HG02885 (cell line): ENCODE data around the gene SNX30.

Source experiments
- ATAC-seq: cut with Tn5 transposase; IDR thresholded peaks from one replicate; pipeline ENCODE4 v1.9.1; 2021; ENCODE audit warnings: mild to moderate bottlenecking; ENCODE audit not compliant: unreplicated experiment, poor library complexity

Gene SNX30

GRCh38 chr9:112852741-112853504 is 102.4 kb downstream of the SNX30 start:
- ATAC-seq, result no peak

- ATAC-seq, result no peak
These were observed 103.5 kb downstream of the SNX30 start for GRCh38 chr9:112853882-112854585.

DNA sequence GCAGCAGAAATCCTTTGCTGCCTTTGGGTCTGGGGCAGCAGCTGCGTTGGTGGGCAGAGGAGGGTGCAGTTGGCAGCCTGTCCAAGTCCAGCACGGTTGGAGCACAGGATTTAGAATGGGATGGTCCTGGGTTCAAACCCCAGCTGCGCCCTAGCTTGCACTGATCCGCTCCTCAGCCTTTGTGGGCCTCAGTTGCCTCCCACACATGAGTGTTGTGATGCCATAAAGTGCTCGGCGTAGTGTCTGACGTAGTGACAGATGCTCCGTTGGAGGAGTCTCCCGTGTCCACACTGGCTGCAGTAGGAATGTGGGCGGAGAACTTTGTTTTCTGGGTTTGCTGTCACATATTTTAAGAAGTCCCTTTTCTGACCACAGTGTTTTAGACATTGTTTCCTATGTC is 104.1 kb downstream of the SNX30 start:
- no peak for ATAC-seq

- no peak for ATAC-seq
These were observed 105.6 kb downstream of the SNX30 start for GRCh38 chr9:112856200-112856599.

DNA sequence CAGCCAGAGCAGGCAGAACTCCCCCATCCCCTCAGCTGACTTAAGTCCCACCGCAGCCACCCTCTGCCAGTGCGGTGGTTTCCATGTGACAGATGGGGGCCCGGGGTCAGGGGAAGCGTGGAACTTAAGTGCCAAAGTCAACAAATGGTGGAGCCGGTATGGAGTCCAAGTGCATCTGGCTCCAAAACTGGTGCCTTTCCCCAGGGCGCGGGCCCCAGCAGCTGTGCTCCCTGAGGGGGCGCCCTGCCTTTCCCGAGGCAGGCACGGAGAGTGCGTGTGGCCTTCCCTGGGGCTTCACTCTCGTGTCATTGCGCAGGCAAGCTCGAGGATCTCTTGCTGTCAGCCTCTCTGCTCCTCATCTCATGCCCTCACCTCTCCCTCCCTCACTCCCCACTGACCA is 106.3 kb downstream of the SNX30 start:
- no peak for ATAC-seq

GRCh38 chr9:112858005-112858404 is 107.4 kb downstream of the SNX30 start:
- no peak for ATAC-seq

DNA sequence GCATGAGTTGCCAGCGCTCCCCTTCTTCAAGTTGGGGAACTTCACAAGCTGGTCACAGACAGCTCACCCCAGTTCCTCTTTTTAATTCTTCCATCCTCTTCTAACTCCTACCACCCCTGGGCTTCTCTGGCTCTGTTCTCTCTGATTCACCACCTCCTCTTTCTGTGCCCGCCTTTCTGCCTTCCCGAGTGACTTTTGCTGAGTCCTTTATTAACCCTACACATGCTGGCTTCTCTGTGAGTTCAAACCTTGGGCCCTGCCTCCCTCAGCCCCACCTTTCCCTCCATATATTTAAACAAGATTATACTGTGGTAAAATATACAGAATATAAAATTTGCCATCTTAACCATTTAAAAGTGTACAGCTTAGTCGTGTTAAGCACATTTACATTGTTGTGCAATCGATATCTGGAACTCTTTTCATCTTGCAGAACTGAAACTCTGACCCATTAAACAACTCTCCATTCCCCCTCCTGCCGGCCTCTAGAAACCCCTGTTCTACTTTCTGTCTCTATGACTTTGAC is 108.1 kb downstream of the SNX30 start:
- peak; percentile 77 for ATAC-seq

- no peak for ATAC-seq
These were observed 109.9 kb downstream of the SNX30 start for GRCh38 chr9:112860451-112860850.

- ATAC-seq, result no peak
These were observed 110.6 kb downstream of the SNX30 start for GRCh38 chr9:112861155-112861554.

DNA sequence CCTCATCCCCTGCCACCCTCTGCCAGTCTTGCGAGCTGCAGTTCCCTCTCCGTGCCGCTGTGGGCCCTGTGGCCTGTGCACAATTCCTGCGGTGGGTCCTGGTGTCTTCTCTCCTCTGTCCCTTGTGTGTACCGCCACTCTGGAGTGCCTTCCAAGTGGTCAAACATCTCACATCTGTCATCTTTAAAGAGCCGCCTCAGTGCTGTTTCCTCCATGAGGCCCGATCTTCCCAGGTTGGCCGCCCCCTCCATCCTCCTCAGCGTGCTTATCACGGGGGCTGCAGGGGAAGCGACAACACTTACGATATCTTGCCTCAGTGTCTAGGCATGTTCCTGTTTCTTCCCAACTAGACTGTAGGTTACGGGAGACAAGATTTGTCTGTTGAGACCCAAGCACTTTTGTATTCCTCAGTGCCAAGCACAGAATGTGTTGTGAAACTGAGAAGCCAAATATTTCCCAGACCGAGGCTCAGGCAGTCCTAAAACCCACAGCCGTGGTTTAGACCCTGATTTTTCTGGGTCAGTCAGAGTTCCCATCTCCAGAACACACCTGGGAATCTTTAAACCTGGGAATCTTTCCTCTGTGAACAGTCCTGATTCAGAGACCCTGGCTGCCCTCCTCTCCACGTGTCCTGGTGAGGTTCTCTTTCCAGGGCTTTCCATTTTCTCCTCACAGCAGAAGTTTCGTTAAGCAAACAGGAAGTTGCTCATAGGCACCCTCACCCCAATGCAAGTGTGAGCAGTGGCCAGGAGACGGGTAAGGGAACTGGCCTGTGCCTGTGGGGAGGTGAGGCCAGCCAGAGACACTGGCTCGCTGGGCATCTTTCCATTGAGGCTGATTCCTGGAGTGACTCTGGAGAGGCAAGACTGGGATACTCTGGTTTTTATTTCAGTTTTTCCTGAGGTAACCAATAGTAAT is 111.3 kb downstream of the SNX30 start:
- no peak for ATAC-seq

GRCh38 chr9:112863214-112863613 is 112.7 kb downstream of the SNX30 start:
- peak; percentile 35 for ATAC-seq

DNA sequence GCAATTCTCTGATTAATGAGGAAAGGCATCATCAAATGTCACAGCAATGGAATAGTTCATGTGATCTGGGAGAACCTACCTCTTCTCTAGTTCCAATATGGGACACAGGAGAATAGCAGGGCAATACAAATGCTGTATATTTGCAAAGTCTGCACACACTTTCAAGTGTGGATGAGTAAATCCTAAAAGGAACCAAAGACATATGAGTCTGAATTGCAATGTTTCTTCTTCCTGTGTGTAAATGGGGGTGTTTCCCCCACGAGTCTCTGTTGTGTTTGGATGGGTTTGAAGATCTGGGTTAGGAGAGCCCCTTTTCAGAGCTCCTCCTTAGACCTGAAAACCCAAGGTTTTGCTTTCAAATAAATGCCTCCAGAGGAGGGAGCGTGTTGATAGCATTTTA is 113.2 kb downstream of the SNX30 start:
- no peak for ATAC-seq

DNA sequence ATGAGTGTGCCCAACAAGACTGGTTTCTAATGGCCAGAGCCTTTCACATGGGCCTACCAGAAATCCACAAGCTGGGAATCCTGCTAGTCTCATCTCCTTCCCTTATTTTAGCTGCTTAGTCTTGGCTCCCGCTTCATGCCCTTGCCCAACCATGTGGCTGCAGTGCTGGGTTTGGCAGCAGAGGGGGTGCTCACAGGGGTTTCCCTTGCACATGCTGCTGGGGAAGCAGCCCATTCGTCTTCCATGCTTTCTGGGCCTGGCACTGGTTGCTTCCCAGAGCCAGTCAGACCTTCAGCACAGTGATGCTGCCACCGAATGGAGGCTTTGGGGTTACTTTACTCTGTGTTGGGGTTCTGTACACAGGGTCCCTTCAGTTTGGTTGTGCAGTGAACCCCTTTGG is 113.8 kb downstream of the SNX30 start:
- no peak for ATAC-seq

DNA sequence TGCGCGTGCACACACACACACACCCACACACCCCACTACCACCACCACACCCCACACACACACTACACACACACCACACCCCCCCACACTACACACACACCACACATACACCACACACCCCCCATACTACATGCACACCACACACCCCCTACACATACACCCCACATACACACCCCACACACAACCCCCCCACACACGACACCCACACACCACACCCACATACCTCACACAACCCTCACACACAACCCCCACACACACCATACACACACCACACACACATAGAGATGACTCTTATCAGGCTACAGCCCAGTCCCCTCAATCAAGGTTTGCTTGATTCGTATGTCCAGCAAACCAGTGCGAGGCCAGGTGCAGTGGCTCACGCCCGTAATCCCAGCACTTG is 114.4 kb downstream of the SNX30 start:
- ATAC-seq, result no peak

- ATAC-seq, result no peak
These were observed 116.2 kb downstream of the SNX30 start for GRCh38 chr9:112866662-112867274.

DNA sequence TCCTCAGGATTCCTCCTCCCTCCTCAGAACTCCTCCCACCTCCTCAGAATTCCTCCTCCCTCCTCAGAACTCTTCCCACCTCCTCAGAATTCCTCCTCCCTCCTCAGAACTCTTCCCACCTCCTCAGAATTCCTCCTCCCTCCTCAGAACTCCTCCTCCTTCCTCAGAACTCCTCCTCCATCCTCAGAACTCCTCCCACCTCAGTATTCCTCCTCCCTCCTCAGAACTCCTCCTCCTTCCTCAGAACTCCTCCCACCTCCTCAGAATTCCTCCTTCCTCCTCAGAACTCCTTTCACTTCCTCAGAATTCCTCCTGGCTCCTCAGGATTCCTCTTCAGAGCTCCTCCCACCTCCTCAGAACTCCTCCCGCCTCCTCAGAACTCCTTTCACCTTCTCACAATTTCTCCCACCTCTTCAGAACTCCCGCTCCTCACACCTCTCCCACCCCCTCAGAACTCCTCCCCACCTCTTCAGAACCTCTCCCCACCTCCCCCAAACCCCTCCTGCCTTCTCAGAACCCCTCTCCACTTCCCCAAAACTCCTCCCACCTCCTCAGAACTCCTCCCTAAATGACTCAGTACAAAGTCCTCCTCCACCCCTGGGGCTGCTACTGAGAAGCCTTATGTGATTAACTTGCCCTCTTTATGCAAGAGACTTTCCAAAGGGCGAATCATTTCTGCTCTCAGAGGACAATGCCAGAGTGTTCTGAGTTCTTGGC is 116.9 kb downstream of the SNX30 start:
- ATAC-seq, result no peak

- no peak for ATAC-seq
These were observed 117.9 kb downstream of the SNX30 start for GRCh38 chr9:112868461-112868860.

- ATAC-seq, result no peak
These were observed 118.5 kb downstream of the SNX30 start for GRCh38 chr9:112869041-112869529.

DNA sequence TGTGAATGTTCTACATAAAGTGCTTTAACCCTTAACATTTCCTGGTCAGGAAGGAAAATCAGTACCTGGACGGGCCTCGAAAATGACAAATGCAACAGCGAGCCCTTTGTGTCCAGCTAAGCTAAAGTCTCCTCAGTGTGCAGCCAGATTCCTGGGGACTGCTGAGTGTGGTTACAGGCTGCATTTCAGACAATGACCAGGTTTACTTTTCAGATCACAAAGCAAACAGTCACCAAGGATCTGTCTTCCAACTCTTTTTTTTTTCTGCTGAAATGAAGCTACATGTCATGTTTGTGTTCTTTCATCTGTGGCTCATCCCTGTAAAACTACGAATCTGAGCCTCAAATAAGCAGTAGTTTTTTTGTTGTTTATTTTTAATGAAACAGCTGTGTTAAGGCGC is 119.4 kb downstream of the SNX30 start:
- ATAC-seq, result no peak
